IMR-90 (cell line): ENCODE measurements around the gene ITGB4.

Experiments used
- CEBPB ChIP-seq: IDR thresholded peaks from 2 replicates; pipeline ENCODE4 v1.6.1; 2012; ENCODE audit warnings: low read depth, low read length, improper control_type of control experiment
- CTCF ChIP-seq: conservative IDR thresholded peaks from 2 replicates; pipeline ENCODE4 v1.5.1; 2012; ENCODE audit warnings: mild to moderate bottlenecking, low read depth, low read length, improper control_type of control experiment

- TF ChIP-seq CEBPB (no peak), CTCF (no peak)
These were observed 52.0 kb downstream of the ITGB4 start for GRCh38 chr17:75773121-75773807.
